ENCODE results near the gene CLCN3. TPM values are rescaled to one million over a fixed set of nuclear protein-coding genes. Genes with fewer than 3 reads are reported as not detected.
"Not testable (repeated sequence)": the region's sequence is repeated elsewhere in the genome, so short reads cannot be mapped to it uniquely, and the experiment has no call there.

Gene CLCN3
- total RNA-seq, 3 donors from 2014 or later, result 16.0 to 17.4 (median 16.0) TPM

DNA sequence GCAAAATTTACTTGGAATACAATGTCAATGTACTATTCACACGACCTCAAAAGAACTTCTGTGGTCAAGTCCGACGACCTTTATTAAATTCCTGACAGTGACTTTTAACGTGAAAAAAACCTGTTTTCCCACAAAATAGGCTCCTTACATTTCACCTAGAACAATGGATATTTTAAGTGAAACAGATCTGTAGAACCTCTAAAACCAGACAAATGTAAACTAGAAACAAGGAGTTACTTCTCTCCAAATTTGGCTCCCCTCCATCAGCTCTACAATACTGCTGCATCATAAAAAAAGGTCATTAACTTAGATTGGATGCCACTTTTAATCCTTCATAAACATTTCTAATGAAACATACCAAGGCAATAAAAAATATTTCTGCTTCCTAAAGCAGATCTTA lies 9.2 kb upstream of the CLCN3 start:
- DNase-seq, result no peak
- Mint-ChIP-seq H3K4me3 (peak overlapping the region; percentile 98), H3K9me3 (no peaks in the 10 kb centered on the region), H3K4me1 (ENCODE audit: low read depth) (peaks cover 45% of the 10 kb centered on the region), H3K36me3 (ENCODE audit: insufficient read depth) (peaks cover 6% of the 10 kb centered on the region), H3K27me3 (ENCODE audit: low read depth) (no peaks in the 10 kb centered on the region)
- no peak for ATAC-seq

- DNase-seq (peak; percentile 81), ATAC-seq (peak; percentile 86 to 87)
- Mint-ChIP-seq H3K9me3 (no peaks in the 10 kb centered on the region), H3K4me3 (peak within 1 kb of the TSS; percentile 98), H3K36me3 (ENCODE audit: insufficient read depth) (no peaks in the 10 kb centered on the region), H3K27me3 (ENCODE audit: low read depth) (no peaks in the 10 kb centered on the region), H3K4me1 (ENCODE audit: low read depth) (peaks cover 45% of the 10 kb centered on the region)
Measured at GRCh38 chr4:169611991-169612870, 8.1 kb upstream of the CLCN3 start, which contains the start of gene NEK1. Gene NEK1 (minus strand): TSS chr4:169612583. CDS start chr4:169602630, 9,953 bp downstream.

DNA sequence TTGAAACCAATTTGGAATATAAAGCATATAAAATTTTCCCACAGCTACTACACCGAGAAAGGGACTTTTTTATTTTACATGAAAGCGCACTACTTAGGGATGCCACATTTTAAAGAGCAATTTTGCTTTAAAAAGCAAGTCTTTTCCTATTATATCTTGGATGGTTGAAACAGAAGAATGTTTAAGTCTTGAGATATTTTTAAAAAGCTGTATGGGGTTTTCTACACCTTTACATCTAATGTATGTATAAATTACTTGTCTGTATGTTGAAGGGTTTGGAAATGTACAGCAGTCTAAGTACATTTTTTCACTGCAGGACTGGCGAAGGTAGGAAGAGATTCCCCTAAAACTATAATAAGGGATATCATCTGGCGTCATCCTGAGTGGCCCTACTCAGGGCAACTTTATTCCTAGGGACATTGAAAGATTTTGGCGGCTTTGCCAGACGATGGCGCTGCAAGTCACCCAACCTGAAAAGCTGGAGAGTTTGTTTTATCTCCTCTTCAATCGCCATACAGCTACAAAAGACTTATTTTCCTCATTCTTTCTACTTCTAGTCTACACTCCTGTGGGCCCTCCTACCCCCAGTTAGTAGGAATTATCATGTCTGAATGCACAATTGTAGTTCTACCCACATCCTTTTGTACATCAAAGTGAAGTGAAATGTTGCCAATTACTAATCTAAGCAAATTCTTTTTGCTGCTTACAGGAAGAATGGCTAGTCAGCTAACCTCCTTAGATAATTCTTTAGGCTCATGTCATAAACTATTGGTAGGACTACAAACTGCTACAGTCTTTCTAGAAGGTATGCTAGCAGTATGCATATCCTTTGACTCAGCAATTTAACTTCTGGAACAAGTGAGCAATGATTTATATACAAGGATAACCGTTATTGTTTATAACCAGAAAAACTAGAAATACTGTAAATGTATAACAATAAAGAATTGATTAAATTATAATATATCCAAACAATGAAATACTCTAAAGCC lies 7.2 kb upstream of the CLCN3 start:
- no peaks in the 10 kb centered on the region for H3K36me3 Mint-ChIP-seq (ENCODE audit: insufficient read depth)
- no peaks in the 10 kb centered on the region for H3K9me3 Mint-ChIP-seq
- ATAC-seq (peak; percentile 30 to 31), DNase-seq (peak; percentile 62)
- H3K4me3 Mint-ChIP-seq, result peak overlapping the region; percentile 98
- H3K27me3 Mint-ChIP-seq (ENCODE audit: low read depth), result no peaks in the 10 kb centered on the region
- peaks cover 49% of the 10 kb centered on the region for H3K4me1 Mint-ChIP-seq (ENCODE audit: low read depth)

GRCh38 chr4:169615467-169616106 lies 4.8 kb upstream of the CLCN3 start:
- H3K4me3 Mint-ChIP-seq, result no peak overlapping the region
- peak; percentile 10 to 14 for ATAC-seq
- DNase-seq, result no peak
- no peaks in the 10 kb centered on the region for H3K27me3 Mint-ChIP-seq (ENCODE audit: low read depth)
- H3K9me3 Mint-ChIP-seq, result no peaks in the 10 kb centered on the region
- peaks cover 59% of the 10 kb centered on the region for H3K4me1 Mint-ChIP-seq (ENCODE audit: low read depth)
- peaks cover 2% of the 10 kb centered on the region for H3K36me3 Mint-ChIP-seq (ENCODE audit: insufficient read depth)

DNA sequence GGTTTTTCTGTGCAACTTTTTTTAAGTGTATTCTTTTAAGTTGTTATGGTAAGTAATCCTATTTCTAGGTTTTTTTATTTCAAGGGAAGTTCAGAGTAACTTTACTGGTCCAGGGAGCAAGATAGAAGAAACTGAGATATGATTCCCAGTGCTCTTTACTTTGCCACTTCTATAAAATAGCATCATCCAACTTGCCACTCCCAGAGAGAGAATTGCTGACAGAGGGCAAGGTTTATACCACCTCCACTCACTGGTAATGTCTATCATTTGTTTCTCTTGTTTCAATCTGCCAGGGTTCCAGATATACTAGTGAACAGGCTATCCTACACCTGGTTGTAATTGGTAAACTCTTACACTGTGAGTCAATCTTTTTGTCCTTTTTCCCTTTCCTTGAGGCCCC lies 3.5 kb upstream of the CLCN3 start:
- no peak for ATAC-seq
- Mint-ChIP-seq H3K27me3 (ENCODE audit: low read depth) (no peaks in the 10 kb centered on the region), H3K9me3 (no peaks in the 10 kb centered on the region), H3K4me1 (ENCODE audit: low read depth) (peaks cover 54% of the 10 kb centered on the region), H3K36me3 (ENCODE audit: insufficient read depth) (peaks cover 3% of the 10 kb centered on the region), H3K4me3 (no peak overlapping the region)
- DNase-seq, result no peak

GRCh38 chr4:169617306-169617705 lies 3.1 kb upstream of the CLCN3 start:
- no peaks in the 10 kb centered on the region for H3K27me3 Mint-ChIP-seq (ENCODE audit: low read depth)

GRCh38 chr4:169618286-169618685 lies 2.1 kb upstream of the CLCN3 start:
- H3K9me3 Mint-ChIP-seq, result no peaks in the 10 kb centered on the region
- no peaks in the 10 kb centered on the region for H3K27me3 Mint-ChIP-seq (ENCODE audit: low read depth)
- H3K4me1 Mint-ChIP-seq (ENCODE audit: low read depth), result peaks cover 59% of the 10 kb centered on the region
- ATAC-seq (no peak), DNase-seq (no peak)
- peak overlapping the region; percentile 99 for H3K4me3 Mint-ChIP-seq
- peaks cover 3% of the 10 kb centered on the region for H3K36me3 Mint-ChIP-seq (ENCODE audit: insufficient read depth)

More at GRCh38 chr4:169617306-169617705, 3.1 kb upstream of the CLCN3 start:
- peaks cover 57% of the 10 kb centered on the region for H3K4me1 Mint-ChIP-seq (ENCODE audit: low read depth)
- ATAC-seq (no peak), DNase-seq (no peak)
- peaks cover 3% of the 10 kb centered on the region for H3K36me3 Mint-ChIP-seq (ENCODE audit: insufficient read depth)
- H3K9me3 Mint-ChIP-seq, result no peaks in the 10 kb centered on the region
- no peak overlapping the region for H3K4me3 Mint-ChIP-seq

- no peak for DNase-seq
- Mint-ChIP-seq H3K4me3 (peak overlapping the region; percentile 99), H3K36me3 (ENCODE audit: insufficient read depth) (peaks cover 6% of the 10 kb centered on the region), H3K9me3 (no peaks in the 10 kb centered on the region), H3K27me3 (ENCODE audit: low read depth) (no peaks in the 10 kb centered on the region), H3K4me1 (ENCODE audit: low read depth) (peaks cover 62% of the 10 kb centered on the region)
- ATAC-seq, result no peak
Measured at GRCh38 chr4:169618986-169619385, 1.4 kb upstream of the CLCN3 start.

GRCh38 chr4:169619518-169619957 lies 840 bp upstream of the CLCN3 start:
- ATAC-seq (peak; percentile 17 to 18), DNase-seq (peak; percentile 40)
- H3K36me3 Mint-ChIP-seq (ENCODE audit: insufficient read depth), result peaks cover 6% of the 10 kb centered on the region
- H3K27me3 Mint-ChIP-seq (ENCODE audit: low read depth), result no peaks in the 10 kb centered on the region
- peaks cover 62% of the 10 kb centered on the region for H3K4me1 Mint-ChIP-seq (ENCODE audit: low read depth)
- H3K4me3 Mint-ChIP-seq, result peak overlapping the region; percentile 99
- no peaks in the 10 kb centered on the region for H3K9me3 Mint-ChIP-seq

GRCh38 chr4:169620880-169621248 lies 486 bp downstream of the CLCN3 start:
- ATAC-seq (no peak), DNase-seq (no peak)
- Mint-ChIP-seq H3K36me3 (ENCODE audit: insufficient read depth) (peaks cover 6% of the 10 kb centered on the region), H3K9me3 (no peaks in the 10 kb centered on the region), H3K4me3 (peak overlapping the region; percentile 99), H3K4me1 (ENCODE audit: low read depth) (peaks cover 58% of the 10 kb centered on the region), H3K27me3 (ENCODE audit: low read depth) (no peaks in the 10 kb centered on the region)

DNA sequence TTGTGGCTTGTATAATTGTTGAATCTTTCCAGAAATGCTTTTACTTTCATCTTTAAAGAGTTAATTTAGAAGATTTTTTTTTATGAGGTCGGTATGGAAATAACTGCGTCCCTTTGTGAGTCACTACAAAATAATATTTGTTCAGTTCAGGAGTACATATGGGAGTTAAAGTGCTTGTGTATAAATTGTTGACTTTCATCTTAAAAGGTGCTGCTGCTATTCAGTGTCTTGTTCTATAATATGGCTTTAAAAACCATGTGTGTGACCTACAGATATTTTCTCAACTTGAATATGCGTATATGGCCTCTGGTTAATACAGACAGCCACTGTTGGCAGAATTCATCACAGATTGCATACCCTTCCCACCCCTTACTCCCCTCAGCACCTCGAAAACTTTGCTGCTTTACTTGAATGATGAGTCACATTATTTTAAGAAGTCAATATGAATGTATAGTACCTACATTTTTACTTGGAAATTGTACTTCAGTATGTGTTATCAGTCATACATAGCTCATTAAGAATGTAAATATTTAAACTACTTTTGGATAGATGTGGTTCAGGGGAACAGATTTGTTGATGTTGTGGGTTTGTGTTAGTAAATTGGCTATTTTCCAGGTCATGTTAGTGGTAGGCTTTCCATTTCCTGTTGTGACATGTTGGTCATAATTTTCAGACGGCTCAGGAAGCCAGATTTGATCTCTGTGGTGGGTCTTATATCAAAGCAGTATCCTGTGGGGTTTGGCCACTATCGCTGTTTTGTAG lies 1.5 kb downstream of the CLCN3 start:
- peaks cover 59% of the 10 kb centered on the region for H3K4me1 Mint-ChIP-seq (ENCODE audit: low read depth)

DNA sequence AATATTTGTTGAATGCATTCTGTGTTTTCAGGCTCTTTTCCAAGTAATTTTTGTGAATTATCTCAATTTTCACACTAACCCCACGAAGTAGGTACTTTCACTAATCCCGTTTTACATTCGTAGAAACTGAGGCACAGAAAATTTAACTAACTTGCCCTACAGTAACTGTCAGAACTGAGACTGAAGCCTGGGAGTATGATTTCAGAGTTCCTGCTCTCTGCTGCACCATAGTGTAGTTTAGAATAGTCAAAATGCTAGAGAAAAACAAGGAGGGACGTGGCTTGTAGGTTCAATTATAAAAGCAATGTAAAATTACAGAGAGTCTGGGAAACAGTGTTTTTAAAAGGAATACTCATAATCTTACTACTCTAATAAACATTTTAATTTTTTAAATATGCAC lies 2.2 kb downstream of the CLCN3 start:
- Mint-ChIP-seq H3K4me1 (ENCODE audit: low read depth) (peaks cover 62% of the 10 kb centered on the region), H3K27me3 (ENCODE audit: low read depth) (no peaks in the 10 kb centered on the region), H3K9me3 (no peaks in the 10 kb centered on the region), H3K36me3 (ENCODE audit: insufficient read depth) (peaks cover 8% of the 10 kb centered on the region), H3K4me3 (peak overlapping the region; percentile 99)
- ATAC-seq (no peak), DNase-seq (no peak)

More for the DNA sequence above, 1.5 kb downstream of the CLCN3 start:
- ATAC-seq, result peak; percentile 36 to 53
- DNase-seq, result no peak
- Mint-ChIP-seq H3K27me3 (ENCODE audit: low read depth) (no peaks in the 10 kb centered on the region), H3K36me3 (ENCODE audit: insufficient read depth) (peaks cover 6% of the 10 kb centered on the region), H3K4me3 (peak overlapping the region; percentile 99), H3K9me3 (no peaks in the 10 kb centered on the region)

DNA sequence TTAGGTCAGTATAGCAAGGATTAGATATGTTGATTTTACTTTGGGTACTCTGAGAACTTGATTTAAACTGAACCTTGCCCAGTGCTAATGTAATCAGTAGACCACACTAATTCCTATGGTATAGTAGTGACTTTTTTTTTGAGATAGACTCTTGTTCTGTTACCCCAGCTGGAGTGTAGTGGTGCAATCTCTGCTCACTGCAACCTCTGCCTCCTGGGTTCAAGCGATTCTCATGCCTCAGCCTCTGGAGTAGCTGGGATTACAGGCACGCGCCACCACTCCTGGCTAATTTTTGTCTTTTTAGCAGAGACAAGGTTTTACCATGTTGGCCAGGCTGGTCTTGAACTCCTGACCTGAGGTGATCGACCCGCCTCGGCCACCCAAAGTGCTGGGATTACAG lies 3.6 kb downstream of the CLCN3 start:
- H3K4me3 Mint-ChIP-seq; H3K9me3 Mint-ChIP-seq; H3K36me3 Mint-ChIP-seq (ENCODE audit: insufficient read depth); ATAC-seq; H3K27me3 Mint-ChIP-seq (ENCODE audit: low read depth); DNase-seq: not testable (repeated sequence)
- H3K4me1 Mint-ChIP-seq (ENCODE audit: low read depth), result peaks cover 58% of the 10 kb centered on the region

Data from activated T-cell treated with anti-CD3 and anti-CD28 coated beads, Interleukin-2, amount 50 U/mL, for 4 hours (primary cell).